Astrocyte (in vitro differentiated cells and primary cell): ENCODE measurements around the gene PTPRD.

Experiments used
- CTCF ChIP-seq: IDR thresholded peaks from 2 replicates; pipeline ENCODE4 v1.5.1; 2011; ENCODE audit warnings: low read depth, mild to moderate bottlenecking, inconsistent platforms, low read length, moderate library complexity; ENCODE audit not compliant: insufficient read depth
- EZH2 ChIP-seq: IDR thresholded peaks from 2 replicates; pipeline ENCODE4 v1.6.1; 2012; ENCODE audit warnings: mild to moderate bottlenecking, low read length, inconsistent platforms; ENCODE audit not compliant: insufficient read depth

GRCh38 chr9:9215050-9215449 lies 1397.8 kb downstream of the PTPRD start:
- TF ChIP-seq CTCF (no peak), EZH2 (no peak)
